ENCODE results near the gene FBN1. TPM values are rescaled to one million over a fixed set of nuclear protein-coding genes. Genes with fewer than 3 reads are reported as not detected.

Gene FBN1
- total and polyA plus RNA-seq, 2 of the 13 experiments (the other 11 are each of a cell fraction or from before 2014, with no cell fraction given) = 1.5 to 3.0 TPM

DNA sequence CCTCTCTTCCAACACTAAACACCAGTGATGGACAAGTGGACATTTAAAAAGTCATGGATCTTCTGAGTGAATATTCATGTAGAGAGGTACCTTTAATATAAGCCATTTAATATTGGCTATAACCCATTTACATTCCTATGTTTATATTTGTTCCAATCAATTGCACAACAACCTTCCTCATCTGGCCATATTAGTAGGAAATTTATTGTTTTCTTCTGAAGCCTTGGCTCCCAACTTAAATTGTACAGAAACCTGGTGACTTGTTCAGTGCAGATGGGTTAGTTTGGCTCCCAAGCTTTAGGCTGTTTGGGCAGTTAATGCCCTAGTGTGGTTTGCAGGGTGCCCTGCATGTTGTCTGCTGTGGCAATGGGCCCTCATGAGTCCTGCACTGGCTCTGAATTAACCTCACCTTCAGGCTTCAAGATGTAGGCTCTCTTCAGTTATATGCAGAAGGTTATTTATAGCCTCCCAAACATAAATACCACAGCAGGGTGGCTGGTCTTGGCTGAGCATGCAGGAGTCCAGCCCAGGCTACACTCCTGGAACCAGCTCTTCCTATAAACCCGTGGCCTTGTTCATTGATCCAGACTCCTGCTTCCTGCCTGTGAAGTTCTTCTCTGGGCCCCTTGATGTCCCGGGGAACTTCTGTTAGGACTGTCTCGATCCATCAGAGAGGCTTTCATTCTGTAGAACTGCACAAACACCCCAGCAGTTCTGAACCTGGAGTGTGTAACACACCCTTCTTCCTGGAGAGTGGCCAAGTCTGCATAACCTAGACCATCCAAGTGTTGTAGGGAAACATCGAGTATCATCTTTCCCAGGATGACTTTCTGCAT is 257.3 kb downstream of the FBN1 start:
- Histone ChIP-seq H3K4me2 (ENCODE audit: low read depth, low read length) (no peak overlapping the region), H3K27me3 (ENCODE audit: control insufficient read depth in 1 of 2, insufficient read depth in 2 of 2, low read length in 2 of 2) (peaks cover 0 to 3% of the 10 kb centered on the region in 2 experiments; a peak in 1 of 5 replicates), H3K9ac (ENCODE audit: insufficient read depth, low read depth, low read length) (no peak overlapping the region), H3K4me3 (replicated peaks in 1 of 3; ENCODE audit: insufficient read depth in 1 of 3, low read depth in 2 of 3, low read length in 3 of 3) (no peak overlapping the region), H3K79me2 (ENCODE audit: insufficient read depth, low read length) (no peaks in the 10 kb centered on the region), H3K4me1 (ENCODE audit: insufficient read depth, low read length) (no peaks in the 10 kb centered on the region), H3K36me3 (replicated peaks in 1 of 2; ENCODE audit: control insufficient read depth in 1 of 2, insufficient read depth in 2 of 2, low read length in 2 of 2) (no peaks in the 10 kb centered on the region), H2AFZ (ENCODE audit: low read length) (no peak overlapping the region), H3K9me3 (ENCODE audit: low read length) (no peaks in the 10 kb centered on the region), H4K20me1 (ENCODE audit: insufficient read depth, low read length) (no peaks in the 10 kb centered on the region), H3K27ac (ENCODE audit: extremely low read length, insufficient read depth, low read length) (no peak overlapping the region)
- DNase-seq (ENCODE audit: low spot score) = no peak
- no TSS peak for BruUV-seq (replicated peaks)
- in situ Hi-C loops (cut with HindIII; ENCODE audit: extremely low pct_ligation_motif_present, low pct_unique_long_range_greater_than_20kb) (no loop called here), intact Hi-C loops (cut with micrococcal nuclease; ENCODE audit: unreplicated experiment) (no loop called here)
- CTCF ChIA-PET (ENCODE audit: low intra/inter-chr PET ratio, low total read pairs) = no interaction called here
- ATAC-seq = no peak; the same call in 2 of the 3 replicates
- WGBS (ENCODE audit: low lambda C conversion rate) = 0% methylated on average over 4 of the region's 4 CpGs
- no peak for FAIRE-seq
- POLR2A ChIA-PET = no interaction called here
- no peak for TF ChIP-seq ZNF20 (CRISPR knock-in tag; IDR thresholded peaks at IDR 0.05)
- TF ChIP-seq ZNF142 (CRISPR knock-in tag; IDR thresholded peaks at IDR 0.05) = no peak
- TF ChIP-seq MIER2 (CRISPR knock-in tag; IDR thresholded peaks at IDR 0.05) = no peak
- no peak for TF ChIP-seq CCDC6 (CRISPR knock-in tag; IDR thresholded peaks at IDR 0.05)
- TF ChIP-seq CREBL2 (CRISPR knock-in tag; IDR thresholded peaks at IDR 0.05; ENCODE audit: borderline replicate concordance) = no peak
- TF ChIP-seq PHF21A (CRISPR knock-in tag; IDR thresholded peaks at IDR 0.05) = no peak
- TF ChIP-seq DZIP1 (CRISPR knock-in tag; IDR thresholded peaks at IDR 0.05) = no peak
- no peak for TF ChIP-seq HNRNPK (IDR thresholded peaks at IDR 0.05; ENCODE audit: low read depth, low read length, poor library complexity, severe bottlenecking)
- TF ChIP-seq, protein P1, sequence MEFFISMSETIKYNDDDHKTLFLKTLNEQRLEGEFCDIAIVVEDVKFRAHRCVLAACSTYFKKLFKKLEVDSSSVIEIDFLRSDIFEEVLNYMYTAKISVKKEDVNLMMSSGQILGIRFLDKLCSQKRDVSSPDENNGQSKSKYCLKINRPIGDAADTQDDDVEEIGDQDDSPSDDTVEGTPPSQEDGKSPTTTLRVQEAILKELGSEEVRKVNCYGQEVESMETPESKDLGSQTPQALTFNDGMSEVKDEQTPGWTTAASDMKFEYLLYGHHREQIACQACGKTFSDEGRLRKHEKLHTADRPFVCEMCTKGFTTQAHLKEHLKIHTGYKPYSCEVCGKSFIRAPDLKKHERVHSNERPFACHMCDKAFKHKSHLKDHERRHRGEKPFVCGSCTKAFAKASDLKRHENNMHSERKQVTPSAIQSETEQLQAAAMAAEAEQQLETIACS (CRISPR knock-in tag; IDR thresholded peaks at IDR 0.05) = no peak
- TF ChIP-seq EZH2 (conservative IDR thresholded peaks at IDR 0.05; ENCODE audit: low read depth, low read length) = no peak
- TF ChIP-seq STAT5B (CRISPR knock-in tag; IDR thresholded peaks at IDR 0.05) = no peak
- TF ChIP-seq GPN1 (CRISPR knock-in tag; IDR thresholded peaks at IDR 0.05; ENCODE audit: borderline replicate concordance) = no peak
